K562 (cell line): ENCODE results near the gene PKHD1. TPM values are rescaled to one million over a fixed set of nuclear protein-coding genes. Genes with fewer than 3 reads are reported as not detected.

Experiments used
- ATAC-seq: fragments of 200-7000 bp; cut with Tn5 transposase; 3 replicates; pipeline ENCODE4 v1.9.1; 2020; ENCODE audit warnings: moderate library complexity
- BruUV-seq: library from RNA; stranded (reverse); fragments of 400-500 nt; replicated peaks from 2 replicates; lab custom pipeline; 2021; lab: Mats Ljungman, UMichigan
- CTCF ChIA-PET: fragments of 300-600 bp; formaldehyde crosslinking; extraction: SDS; loops from one replicate; lab custom pipeline; 2021; ENCODE audit warnings: low intra/inter-chr PET ratio; lab: Yijun Ruan, JAX
- POLR2A ChIA-PET: fragments of 300-600, 350-650 bp; sonication (Branson Sonifier 250); formaldehyde crosslinking; extraction: SDS; loops from one replicate; lab custom pipeline; 2021; ENCODE audit warnings: antibody characterized with exemption, inconsistent platforms; lab: Yijun Ruan, JAX
- DNase-seq, 4 experiments: peaks; one replicate each; pipeline versions ENCODE4 v3.0.0 to v3.0.0-alpha.2; 2011 to 2018; ENCODE audit warnings: low spot score in 3 of 4, mixed read lengths in 3 of 4; ENCODE audit errors: extremely low read depth in 1 of 4
- FAIRE-seq: peaks from 2 replicates; lab custom pipeline; 2011; peaks lifted over from hg19 to GRCh38; lab: Jason Lieb, UNC
- H2AFZ ChIP-seq: 2 replicates; pipeline ENCODE4 v1.6.0; 2011; ENCODE audit warnings: low read depth, low read length, control low read depth, inconsistent platforms
- H3K27ac ChIP-seq: fragments of 200-600 bp; 3 replicates; pipeline ENCODE4 v1.8.0; 2011; ENCODE audit warnings: low read depth, mild to moderate bottlenecking, control low read depth, inconsistent platforms, low read length, moderate library complexity, mixed read lengths; ENCODE audit errors: extremely low read depth
- H3K27me3 ChIP-seq, 2 experiments: fragments of 300-600 bp in 1 of 2; 2 replicates in 1 of 2; 3 replicates in 1 of 2; pipeline versions ENCODE4 v1.6.0 to v1.8.0; 2011; ENCODE audit warnings: inconsistent platforms in 2 of 2, low read length in 2 of 2, mild to moderate bottlenecking in 1 of 2, mixed read lengths in 1 of 2, moderate library complexity in 1 of 2; ENCODE audit not compliant: control insufficient read depth in 2 of 2, insufficient read depth in 2 of 2
- H3K36me3 ChIP-seq: fragments of 300-600 bp; 3 replicates; pipeline ENCODE4 v1.8.0; 2011; ENCODE audit warnings: mild to moderate bottlenecking, low read length, inconsistent platforms; ENCODE audit not compliant: control insufficient read depth, insufficient read depth
- H3K4me1 ChIP-seq, 2 experiments: fragments of 200-600 bp in 1 of 2; replicated peaks in 1 of 2; 2 replicates in 1 of 2; 3 replicates in 1 of 2; pipeline versions ENCODE4 v1.5.1 to v1.8.0; 2011; ENCODE audit warnings: inconsistent platforms in 2 of 2, low read length in 2 of 2, mild to moderate bottlenecking in 1 of 2, mixed read lengths in 1 of 2, moderate library complexity in 1 of 2; ENCODE audit not compliant: control insufficient read depth in 2 of 2, insufficient read depth in 2 of 2
- H3K4me2 ChIP-seq: 2 replicates; pipeline ENCODE4 v1.6.1; 2011; ENCODE audit warnings: low read length, control low read depth, inconsistent platforms, mixed read lengths; ENCODE audit not compliant: insufficient read depth
- H3K4me3 ChIP-seq: fragments of 200-600 bp; sonication (generic), shearing (Covaris generic); 2 replicates; pipeline ENCODE4 v1.5.1; 2016; ENCODE audit warnings: control low read depth, inconsistent platforms
- H3K79me2 ChIP-seq: fragments of 200-600 bp; 3 replicates; pipeline ENCODE4 v1.8.0; 2011; ENCODE audit warnings: low read length, inconsistent platforms; ENCODE audit not compliant: control insufficient read depth, insufficient read depth
- H3K9ac ChIP-seq, 2 experiments: 2 replicates each; pipeline versions ENCODE4 v1.6.0 to v1.6.1; 2011; ENCODE audit warnings: low read depth in 2 of 2, low read length in 2 of 2, control low read depth in 1 of 2, inconsistent platforms in 1 of 2, mild to moderate bottlenecking in 1 of 2, mixed read lengths in 1 of 2; ENCODE audit not compliant: insufficient read depth in 1 of 2
- H3K9me1 ChIP-seq: one replicate; pipeline ENCODE4 v1.6.0; 2011; ENCODE audit warnings: inconsistent platforms, mild to moderate bottlenecking, low read length, moderate library complexity; ENCODE audit not compliant: control insufficient read depth, insufficient read depth
- H3K9me3 ChIP-seq: replicated peaks from 2 replicates; pipeline ENCODE4 v1.5.1; 2011; ENCODE audit warnings: low read depth, low read length, inconsistent platforms; ENCODE audit not compliant: control insufficient read depth, insufficient read depth
- H4K20me1 ChIP-seq: replicated peaks from 2 replicates; pipeline ENCODE4 v1.6.1; 2011; ENCODE audit warnings: low read length, inconsistent platforms, mixed read lengths; ENCODE audit not compliant: control insufficient read depth, insufficient read depth
- HDAC2 ChIP-seq: fragments of 450-650 bp; IDR thresholded peaks from 2 replicates; pipeline ENCODE4 v1.6.1; 2016; ENCODE audit warnings: mild to moderate bottlenecking
- KAT7 ChIP-seq: sonication (generic); formaldehyde crosslinking; IDR thresholded peaks from 2 replicates; pipeline ENCODE4 v1.8.0; 2022; ENCODE audit warnings: missing genetic modification reagents, mild to moderate bottlenecking, borderline replicate concordance
- PURB ChIP-seq: sonication (generic); formaldehyde crosslinking; IDR thresholded peaks from 2 replicates; pipeline ENCODE4 v1.9.0; 2021; ENCODE audit warnings: low read depth, mild to moderate bottlenecking, missing genetic modification reagents
- SETDB1 ChIP-seq: IDR thresholded peaks from one replicate; pipeline ENCODE4 v1.6.1; 2012; ENCODE audit warnings: low read length, control low read depth, inconsistent platforms
- SMAD1 ChIP-seq: fragments of 150-350 bp; IDR thresholded peaks from 2 replicates; pipeline ENCODE4 v1.6.1; 2014; ENCODE audit warnings: low read length, low read depth; ENCODE audit not compliant: partially characterized antibody
- SMAD3 ChIP-seq: fragments of 450-650 bp; formaldehyde crosslinking; conservative IDR thresholded peaks from 2 replicates; pipeline ENCODE4 v1.4.0; 2020; ENCODE audit warnings: mild to moderate bottlenecking
- STAG1 ChIP-seq: sonication (generic); formaldehyde crosslinking; IDR thresholded peaks from 2 replicates; pipeline ENCODE4 v1.5.0; 2020; ENCODE audit warnings: missing genetic modification reagents, borderline replicate concordance
- TCF3 ChIP-seq: sonication (generic); formaldehyde crosslinking; IDR thresholded peaks from 2 replicates; pipeline ENCODE4 v1.4.0; 2020; ENCODE audit warnings: mild to moderate bottlenecking, missing genetic modification reagents
- TEAD1 ChIP-seq, 2 experiments: fragments of 450-650 bp in 1 of 2; sonication (generic) in 1 of 2; formaldehyde crosslinking; IDR thresholded peaks; 2 replicates each; pipeline versions ENCODE4 v1.4.0 to v1.8.0; 2020 to 2022; ENCODE audit warnings: mild to moderate bottlenecking in 2 of 2, missing genetic modification reagents in 1 of 2
- ZNF24 ChIP-seq: fragments of 450-650 bp; IDR thresholded peaks from 2 replicates; pipeline ENCODE4 v1.6.1; 2016
- ZNF41 ChIP-seq: fragments of 250-450 bp; sonication (Bioruptor Pico); conservative IDR thresholded peaks from 2 replicates; pipeline ENCODE4 v1.4.0; 2020; ENCODE audit warnings: mild to moderate bottlenecking
- ZNF57 ChIP-seq: fragments of 450-650 bp; formaldehyde crosslinking; IDR thresholded peaks from 2 replicates; pipeline ENCODE4 v1.4.0; 2020; ENCODE audit warnings: mild to moderate bottlenecking, moderate library complexity
- ZNF75A ChIP-seq: fragments of 450-650 bp; formaldehyde crosslinking; IDR thresholded peaks from 2 replicates; pipeline ENCODE4 v1.4.0; 2020; ENCODE audit warnings: mild to moderate bottlenecking
- ZSCAN32 ChIP-seq: fragments of 450-650 bp; formaldehyde crosslinking; IDR thresholded peaks from 2 replicates; pipeline ENCODE4 v1.4.0; 2020; ENCODE audit warnings: mild to moderate bottlenecking, moderate library complexity
- WGBS: fragments of 100-300 bp; shearing (Covaris generic); methylation state at CpG from one replicate; pipeline ENCODE4 v1.1.6; 2016; ENCODE audit warnings: low coverage, mixed read lengths; ENCODE audit not compliant: insufficient coverage; ENCODE audit errors: missing lambda C conversion rate; 5-methylcytosine and 5-hydroxymethylcytosine counted together
- in situ Hi-C: fragments of 300-500 bp; cut with MboI; formaldehyde crosslinking; loops from 4 replicates; pipeline ENCODE4 v1.15.0; 2018; ENCODE audit warnings: inconsistent platforms, mixed read lengths
- intact Hi-C: fragments of 100-400 bp; cut with micrococcal nuclease; formaldehyde crosslinking; loops from 2 replicates; pipeline ENCODE4 v1.14.2; 2022
- polyA plus RNA-seq, 8 experiments: library from polyadenylated mRNA; depleted of rRNA in 4 of 8; stranded (reverse) in 5 of 8; unstranded in 3 of 8; fragments of >200 nt; fragmentation: Nextera tagmentation in 2 of 8; fragmentation: Illumina TruSeq in 1 of 8; extraction: Ambion mirVana in 2 of 8; extraction: Trizol in 1 of 8; gene quantifications; 2 replicates each; pipeline versions ENCODE4 v1.2.1 to v1.2.3, GENCODE V29; 2011 to 2014; ENCODE audit warnings: inconsistent platforms in 1 of 8, missing spikeins in 1 of 8
- total RNA-seq, 7 experiments: library from RNA; depleted of rRNA in 6 of 7; stranded (reverse); fragments of >200 nt in 6 of 7; fragmentation: Illumina TruSeq in 2 of 7; extraction: Trizol in 2 of 7; gene quantifications; 2 replicates each; pipeline versions ENCODE4 v1.2.1 to v1.2.3, GENCODE V29; 2011 to 2021; ENCODE audit warnings: low replicate concordance in 1 of 7
- TF ChIP-seq, protein P1 (sequence below), 2 experiments: fragments of 450-650 bp in 1 of 2; sonication (generic) in 1 of 2; formaldehyde crosslinking in 1 of 2; IDR thresholded peaks; 2 replicates each; pipeline versions ENCODE4 v1.7.1 to v1.9.0; 2016 to 2022; ENCODE audit warnings: inconsistent platforms in 1 of 2, mild to moderate bottlenecking in 1 of 2, missing genetic modification reagents in 1 of 2

The PKHD1 gene
- total and polyA plus RNA-seq, 9 of the 15 experiments (the other 6 are each of a cell fraction or from before 2014, with no cell fraction given) = 0.01 to 0.04 (median 0.01) TPM; not detected in 6

DNA sequence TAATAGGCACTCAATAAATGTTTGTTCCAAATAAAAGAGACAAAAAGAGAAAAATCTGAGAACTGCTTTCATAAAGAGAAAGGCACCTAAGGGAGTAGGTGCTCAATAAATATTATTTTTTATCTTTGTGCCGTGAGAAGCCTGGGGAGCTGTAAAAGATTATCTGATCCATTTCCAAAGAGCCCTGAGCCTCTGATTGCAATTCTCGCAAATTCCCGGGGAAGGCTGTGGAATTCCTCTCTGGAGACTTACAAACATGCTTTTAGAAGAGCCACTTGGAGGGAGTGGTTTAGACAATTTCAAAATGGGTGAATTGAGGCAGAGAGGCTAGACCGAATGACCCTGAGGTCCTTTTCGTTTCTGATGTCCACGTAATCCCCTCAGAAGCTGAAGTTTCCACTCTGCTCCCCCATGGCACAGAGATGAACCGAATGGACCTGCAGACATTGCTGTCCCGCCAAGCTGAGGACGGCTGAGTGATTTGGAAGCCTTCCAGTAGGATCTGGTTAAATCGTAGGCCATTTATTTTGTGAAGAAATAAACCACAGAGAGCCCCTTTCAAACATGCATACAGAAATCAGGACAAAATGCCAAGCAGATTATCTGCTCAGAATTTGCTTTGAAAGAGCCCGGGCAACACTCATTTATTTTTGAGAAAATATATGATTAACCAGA lies 77.8 kb downstream of the PKHD1 start:
- no peaks in the 10 kb centered on the region for H3K36me3 ChIP-seq
- intact Hi-C loops (no loop called here), in situ Hi-C loops (loop anchor here (25.0 kb wide), 2 partner anchors 1197 to 1872 kb away; partner anchors contain the start of gene TFAP2B)
- no peak overlapping the region for H3K4me3 ChIP-seq
- CTCF ChIA-PET = no interaction called here
- POLR2A ChIA-PET = interaction anchor here (0.5 kb wide), 1 partner anchor 217 kb away, joined by 3 read pairs; no protein-coding TSS in a partner anchor
- H3K4me2 ChIP-seq = no peak overlapping the region
- 0% methylated on average over 11 of the region's 11 CpGs for WGBS
- no peak for DNase-seq
- H3K9me1 ChIP-seq = no peaks in the 10 kb centered on the region
- H3K9me3 ChIP-seq = no peaks in the 10 kb centered on the region
- no peak overlapping the region for H2AFZ ChIP-seq
- no peak for FAIRE-seq
- no peaks in the 10 kb centered on the region for H3K79me2 ChIP-seq
- H3K27ac ChIP-seq = no peak overlapping the region
- H4K20me1 ChIP-seq = no peaks in the 10 kb centered on the region
- no peaks in the 10 kb centered on the region for H3K27me3 ChIP-seq
- no TSS peak for BruUV-seq
- no peak for ATAC-seq
- H3K4me1 ChIP-seq = no peaks in the 10 kb centered on the region
- H3K9ac ChIP-seq = no peak overlapping the region
- TF ChIP-seq ZSCAN32 = no peak
- TF ChIP-seq SMAD1 = no peak
- TF ChIP-seq SETDB1 = no peak
- no peak for TF ChIP-seq ZNF41 (CRISPR knock-in tag)
- TF ChIP-seq KAT7 (CRISPR knock-in tag) = no peak
- no peak for TF ChIP-seq TEAD1 (CRISPR knock-in tag; IDR thresholded peaks at IDR 0.05)
- TF ChIP-seq ZNF57 (CRISPR knock-in tag) = no peak
- TF ChIP-seq STAG1 = no peak
- no peak for TF ChIP-seq ZNF75A (CRISPR knock-in tag)
- TF ChIP-seq, protein P1, sequence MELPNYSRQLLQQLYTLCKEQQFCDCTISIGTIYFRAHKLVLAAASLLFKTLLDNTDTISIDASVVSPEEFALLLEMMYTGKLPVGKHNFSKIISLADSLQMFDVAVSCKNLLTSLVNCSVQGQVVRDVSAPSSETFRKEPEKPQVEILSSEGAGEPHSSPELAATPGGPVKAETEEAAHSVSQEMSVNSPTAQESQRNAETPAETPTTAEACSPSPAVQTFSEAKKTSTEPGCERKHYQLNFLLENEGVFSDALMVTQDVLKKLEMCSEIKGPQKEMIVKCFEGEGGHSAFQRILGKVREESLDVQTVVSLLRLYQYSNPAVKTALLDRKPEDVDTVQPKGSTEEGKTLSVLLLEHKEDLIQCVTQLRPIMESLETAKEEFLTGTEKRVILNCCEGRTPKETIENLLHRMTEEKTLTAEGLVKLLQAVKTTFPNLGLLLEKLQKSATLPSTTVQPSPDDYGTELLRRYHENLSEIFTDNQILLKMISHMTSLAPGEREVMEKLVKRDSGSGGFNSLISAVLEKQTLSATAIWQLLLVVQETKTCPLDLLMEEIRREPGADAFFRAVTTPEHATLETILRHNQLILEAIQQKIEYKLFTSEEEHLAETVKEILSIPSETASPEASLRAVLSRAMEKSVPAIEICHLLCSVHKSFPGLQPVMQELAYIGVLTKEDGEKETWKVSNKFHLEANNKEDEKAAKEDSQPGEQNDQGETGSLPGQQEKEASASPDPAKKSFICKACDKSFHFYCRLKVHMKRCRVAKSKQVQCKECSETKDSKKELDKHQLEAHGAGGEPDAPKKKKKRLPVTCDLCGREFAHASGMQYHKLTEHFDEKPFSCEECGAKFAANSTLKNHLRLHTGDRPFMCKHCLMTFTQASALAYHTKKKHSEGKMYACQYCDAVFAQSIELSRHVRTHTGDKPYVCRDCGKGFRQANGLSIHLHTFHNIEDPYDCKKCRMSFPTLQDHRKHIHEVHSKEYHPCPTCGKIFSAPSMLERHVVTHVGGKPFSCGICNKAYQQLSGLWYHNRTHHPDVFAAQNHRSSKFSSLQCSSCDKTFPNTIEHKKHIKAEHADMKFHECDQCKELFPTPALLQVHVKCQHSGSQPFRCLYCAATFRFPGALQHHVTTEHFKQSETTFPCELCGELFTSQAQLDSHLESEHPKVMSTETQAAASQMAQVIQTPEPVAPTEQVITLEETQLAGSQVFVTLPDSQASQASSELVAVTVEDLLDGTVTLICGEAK (IDR thresholded peaks at IDR 0.05) = no peak
- TF ChIP-seq, protein P1 (CRISPR knock-in tag; IDR thresholded peaks at IDR 0.05) = no peak
- no peak for TF ChIP-seq PURB
- no peak for TF ChIP-seq HDAC2
- TF ChIP-seq TCF3 (CRISPR knock-in tag) = no peak
- no peak for TF ChIP-seq SMAD3 (CRISPR knock-in tag)
- TF ChIP-seq ZNF24 = no peak
